Measurements from ENCODE around the gene PCYT2. TPM values are rescaled to one million over a fixed set of nuclear protein-coding genes. Genes with fewer than 3 reads are reported as not detected.

PCYT2 gene
- total and polyA plus RNA-seq, 9 of the 15 experiments (the other 6 are each of a cell fraction or from before 2014, with no cell fraction given), result 0.92 to 134 (median 82.5) TPM

- TF ChIP-seq FOXP4 (CRISPR knock-in tag; IDR thresholded peaks at IDR 0.05; ENCODE audit: borderline replicate concordance), result no peak
These were observed 23.9 kb upstream of the PCYT2 start (continued) for GRCh38 chr17:81934850-81935708.

GRCh38 chr17:81934098-81934757 lies 23.0 kb upstream of the PCYT2 start:
- H4K20me1 ChIP-seq (replicated peaks; ENCODE audit: control insufficient read depth, insufficient read depth, low read length), result peaks cover 7% of the 10 kb centered on the region
- H3K9me3 ChIP-seq (replicated peaks; ENCODE audit: control insufficient read depth, insufficient read depth, low read depth, low read length), result no peaks in the 10 kb centered on the region
- no peak for DNase-seq (ENCODE audit: extremely low read depth in 1 of 4, low spot score in 3 of 4)
- ATAC-seq, result no peak
- no peak for FAIRE-seq
- peaks cover 30 to 96% of the 10 kb centered on the region in 2 experiments for H3K4me1 ChIP-seq (replicated peaks in 1 of 2; ENCODE audit: control insufficient read depth in 2 of 2, insufficient read depth in 2 of 2, low read length in 2 of 2)
- H3K27me3 ChIP-seq (ENCODE audit: control insufficient read depth in 2 of 2, insufficient read depth in 2 of 2, low read length in 2 of 2), result no peaks in the 10 kb centered on the region
- peaks cover 25% of the 10 kb centered on the region for H3K79me2 ChIP-seq (ENCODE audit: control insufficient read depth, insufficient read depth, low read length)
- WGBS (ENCODE audit: insufficient coverage, low coverage, missing lambda C conversion rate), result 91% methylated on average over 21 of the region's 23 CpGs
- no TSS peak for BruUV-seq (replicated peaks)
- no peak overlapping the region for H3K27ac ChIP-seq (ENCODE audit: extremely low read depth, low read depth, low read length)
- no peak overlapping the region for H2AFZ ChIP-seq (ENCODE audit: low read depth, low read length)
- H3K36me3 ChIP-seq (ENCODE audit: control insufficient read depth, insufficient read depth, low read length), result peaks cover 36% of the 10 kb centered on the region; the same call in 2 of the 3 replicates
- TF ChIP-seq PHF8 (IDR thresholded peaks at IDR 0.05; ENCODE audit: borderline replicate concordance, low read length), result 0 out of 2 replicates have a peak, but pooled peaks have one; percentile 0
- TF ChIP-seq RBFOX2 (IDR thresholded peaks at IDR 0.05; ENCODE audit: low read depth, low read length), result peak; percentile 53
- no peak for TF ChIP-seq THRAP3 (IDR thresholded peaks at IDR 0.05; ENCODE audit: borderline replicate concordance)
- 0 out of 2 replicates have a peak, but pooled peaks have one; percentile 31 for TF ChIP-seq POLR2G (IDR thresholded peaks at IDR 0.05; ENCODE audit: low read depth, low read length)
- no peak for TF ChIP-seq GATAD2A (IDR thresholded peaks at IDR 0.05)
- no peak for TF ChIP-seq MXD1 (CRISPR knock-in tag; IDR thresholded peaks at IDR 0.05; ENCODE audit: borderline replicate concordance, poor library complexity, severe bottlenecking)
- H3K4me2 ChIP-seq (ENCODE audit: insufficient read depth, low read length), result no peak overlapping the region
- intact Hi-C loops (cut with micrococcal nuclease) (no loop called here), in situ Hi-C loops (cut with MboI) (no loop called here)
- peaks cover 13% of the 10 kb centered on the region for H3K9me1 ChIP-seq (ENCODE audit: control insufficient read depth, insufficient read depth, low read length)
- ChIA-PET POLR2A (interaction anchor here (0.5 to 1.6 kb wide), 7 partner anchors 8 to 679 kb away, joined by 3 to 6 read pairs (median 4); no protein-coding TSS in a partner anchor), CTCF (ENCODE audit: low intra/inter-chr PET ratio) (no interaction called here)
- peak overlapping the region in 1 of 2 experiments; percentile 55; a peak in 2 of 4 replicates for H3K9ac ChIP-seq (ENCODE audit: insufficient read depth in 1 of 2, low read depth in 2 of 2, low read length in 2 of 2)
- H3K4me3 ChIP-seq, result no peak overlapping the region
